NCI-H526 treated with DMSO at 0.1 percent for 48 hours (cell line): ENCODE results near the gene XRCC6.
"Not testable (repeated sequence)": the region's sequence is repeated elsewhere in the genome, so short reads cannot be mapped to it uniquely, and the experiment has no call there.

Experiments used
- DNase-seq: peaks from one replicate; lab custom pipeline; 2025; lab: John Stamatoyannopoulos, UW

The XRCC6 gene

DNA sequence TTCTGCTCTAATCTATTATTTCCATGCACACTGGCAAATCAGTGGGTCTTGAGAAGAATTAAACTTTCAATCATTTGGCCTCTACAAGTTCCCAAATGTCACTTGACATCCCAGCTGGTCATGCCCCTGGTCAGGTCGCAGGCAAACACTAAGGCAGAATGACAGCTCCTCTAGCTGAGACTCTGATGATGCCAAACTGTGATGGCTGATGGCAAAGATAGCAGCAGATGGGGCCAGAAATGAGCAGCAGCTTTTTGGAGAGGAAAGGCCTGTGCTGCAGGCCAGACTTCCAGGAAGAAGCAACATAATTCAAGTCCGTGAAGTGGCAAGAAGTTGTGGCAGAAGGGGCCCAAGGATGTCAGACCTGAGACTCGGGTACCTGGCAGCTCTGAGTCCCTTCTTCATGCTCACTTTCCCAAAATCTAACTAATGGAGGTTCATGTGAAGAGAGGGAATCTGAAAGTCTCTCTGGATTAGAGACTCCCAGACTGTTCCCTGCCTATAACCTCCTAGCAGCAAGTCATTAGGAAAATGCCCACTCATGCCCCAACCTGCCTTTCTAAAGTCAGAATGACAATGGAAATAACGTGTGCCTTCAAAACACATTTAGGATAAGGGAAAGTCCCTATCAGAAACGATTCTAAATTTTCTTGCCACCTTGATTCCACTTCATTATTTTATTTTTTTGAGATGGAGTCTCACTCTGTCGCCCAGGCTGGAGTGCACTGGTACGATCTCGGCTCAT lies 22.0 kb upstream of the XRCC6 start:
- no peak for DNase-seq

GRCh38 chr22:41600976-41601375 lies 20.1 kb upstream of the XRCC6 start:
- no peak for DNase-seq

GRCh38 chr22:41603873-41604332 lies 17.2 kb upstream of the XRCC6 start:
- no peak for DNase-seq

GRCh38 chr22:41608386-41608785 lies 12.7 kb upstream of the XRCC6 start:
- no peak for DNase-seq

DNA sequence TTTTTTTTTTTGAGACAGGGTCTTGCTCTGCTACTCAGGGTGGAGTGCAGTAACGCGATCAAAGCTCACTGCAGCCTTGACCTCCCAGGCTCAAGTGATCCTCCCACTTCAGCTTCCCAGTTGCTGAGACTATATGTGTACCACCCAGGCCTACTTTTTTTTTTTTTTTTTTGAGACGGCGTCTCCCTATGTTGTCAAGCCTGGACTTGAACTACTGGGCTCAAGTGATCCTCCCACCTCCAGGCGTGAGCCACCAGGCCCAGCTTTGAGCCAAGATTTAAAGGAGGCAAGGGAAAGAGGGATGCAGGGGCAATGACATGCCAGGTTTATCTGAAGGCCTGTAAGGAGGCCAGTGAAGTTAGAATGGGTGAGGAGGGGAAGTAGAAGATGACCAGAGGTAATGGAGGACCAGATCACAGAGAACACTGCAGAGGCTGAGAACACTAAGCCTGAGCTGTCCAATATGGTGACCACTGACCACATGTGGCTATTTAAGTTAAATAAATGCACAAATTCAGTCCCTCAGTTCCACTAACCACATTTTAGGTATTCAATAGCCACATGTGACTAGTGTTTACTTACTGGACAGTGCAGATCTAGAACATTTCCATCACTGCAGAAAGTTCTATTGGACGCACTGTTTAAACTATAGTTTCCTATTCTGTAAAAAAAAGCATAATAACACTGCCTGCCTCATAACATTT lies 8.3 kb upstream of the XRCC6 start:
- DNase-seq = no peak

- no peak for DNase-seq
Measured at GRCh38 chr22:41613456-41613855, 7.6 kb upstream of the XRCC6 start.

GRCh38 chr22:41619979-41620588 lies 1.0 kb upstream of the XRCC6 start:
- DNase-seq = no peak

DNA sequence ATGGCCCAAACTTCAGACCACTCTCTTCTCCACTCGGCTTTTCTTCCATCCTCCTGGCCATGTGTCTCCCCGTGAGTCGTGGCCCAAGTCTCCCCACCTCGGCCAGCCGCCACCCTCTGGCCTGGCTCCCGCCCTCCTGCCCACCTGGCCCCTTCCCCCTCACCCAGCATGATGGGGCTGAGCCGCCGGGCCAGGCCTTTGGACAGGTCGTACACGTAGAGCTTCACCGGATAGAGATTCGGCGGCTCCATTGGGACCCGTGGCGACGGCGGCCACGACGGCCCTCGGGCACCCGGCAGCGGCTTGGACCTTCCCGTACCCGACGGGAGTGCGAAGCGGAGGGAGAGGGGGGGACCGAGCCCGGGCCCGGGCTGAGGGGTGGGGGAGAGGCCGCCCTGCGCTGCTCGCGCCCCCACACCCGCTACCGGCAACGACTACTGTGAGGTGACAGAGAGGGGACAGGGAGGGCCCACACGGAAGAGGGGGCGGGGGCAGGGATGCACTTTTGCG lies 451 bp upstream of the XRCC6 start, which contains the start of gene DESI1:
Gene DESI1, minus strand, starts transcription at position 455 of the 510 bp plus-strand sequence. Its CDS starts 204 bp downstream, at position 251.
- no peak for DNase-seq

DNA sequence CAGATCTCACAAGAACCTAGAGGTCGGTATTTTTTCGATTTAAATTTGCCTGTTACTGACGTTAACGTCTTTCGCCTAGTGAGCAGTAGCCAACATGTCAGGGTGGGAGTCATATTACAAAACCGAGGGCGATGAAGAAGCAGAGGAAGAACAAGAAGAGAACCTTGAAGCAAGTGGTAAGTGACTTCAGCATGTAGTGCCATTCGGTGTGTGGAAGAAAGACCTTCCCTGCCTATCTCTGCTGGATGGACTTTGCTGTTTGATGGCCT lies 750 bp downstream of the XRCC6 start:
- no peak for DNase-seq

GRCh38 chr22:41625577-41625976 lies 4.5 kb downstream of the XRCC6 start:
- DNase-seq = no peak

DNA sequence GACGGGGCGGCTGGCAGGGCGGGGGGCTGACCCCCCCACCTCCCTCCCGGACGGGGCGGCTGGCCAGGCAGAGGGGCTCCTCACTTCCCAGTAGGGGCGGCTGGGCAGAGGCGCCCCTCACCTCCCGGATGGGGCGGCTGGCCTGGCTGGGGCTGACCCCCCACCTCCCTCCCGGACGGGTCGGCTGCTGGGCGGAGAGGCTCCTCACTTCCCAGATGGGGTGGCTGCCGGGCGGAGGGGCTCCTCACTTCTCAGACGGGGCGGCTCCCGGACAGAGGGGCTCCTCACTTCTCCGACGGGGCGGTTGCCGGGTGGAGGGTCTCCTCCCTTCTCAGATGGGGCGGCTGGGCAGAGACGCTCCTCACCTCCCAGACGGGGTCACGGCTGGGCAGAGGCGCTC lies 10.0 kb downstream of the XRCC6 start:
- DNase-seq = not testable (repeated sequence)

GRCh38 chr22:41631615-41632014 lies 10.5 kb downstream of the XRCC6 start:
- not testable (repeated sequence) for DNase-seq

GRCh38 chr22:41634610-41635009 lies 13.5 kb downstream of the XRCC6 start:
- not testable (repeated sequence) for DNase-seq

DNA sequence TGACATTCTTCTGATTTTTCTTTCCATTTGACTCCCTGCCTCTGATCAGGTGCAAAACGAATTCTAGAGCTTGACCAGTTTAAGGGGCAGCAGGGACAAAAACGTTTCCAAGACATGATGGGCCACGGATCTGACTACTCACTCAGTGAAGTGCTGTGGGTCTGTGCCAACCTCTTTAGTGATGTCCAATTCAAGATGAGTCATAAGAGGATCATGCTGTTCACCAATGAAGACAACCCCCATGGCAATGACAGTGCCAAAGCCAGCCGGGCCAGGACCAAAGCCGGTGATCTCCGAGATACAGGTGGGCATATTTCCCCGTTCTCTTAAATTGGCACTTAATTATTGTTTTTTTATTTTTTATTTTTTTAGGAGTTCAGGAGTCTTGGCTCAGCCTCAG lies 15.4 kb downstream of the XRCC6 start:
- DNase-seq = no peak

DNA sequence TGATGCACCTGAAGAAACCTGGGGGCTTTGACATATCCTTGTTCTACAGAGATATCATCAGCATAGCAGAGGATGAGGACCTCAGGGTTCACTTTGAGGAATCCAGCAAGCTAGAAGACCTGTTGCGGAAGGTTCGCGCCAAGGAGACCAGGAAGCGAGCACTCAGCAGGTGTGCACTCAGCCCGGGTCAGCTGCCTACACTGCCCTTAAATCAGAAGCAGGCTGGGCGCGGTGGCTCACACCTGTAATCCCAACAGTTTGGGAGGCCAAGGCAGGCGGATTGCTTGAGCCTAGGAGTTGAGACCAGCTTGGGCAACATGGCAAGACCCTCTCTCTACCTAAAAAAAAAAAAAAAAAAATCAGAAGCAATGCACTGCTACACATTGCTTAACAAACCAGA lies 16.5 kb downstream of the XRCC6 start:
- DNase-seq = not testable (repeated sequence)

GRCh38 chr22:41638124-41638523 lies 17.0 kb downstream of the XRCC6 start:
- no peak for DNase-seq

- DNase-seq = no peak
Measured at GRCh38 chr22:41638748-41639147, 17.7 kb downstream of the XRCC6 start.

GRCh38 chr22:41641854-41642253 lies 20.8 kb downstream of the XRCC6 start:
- no peak for DNase-seq

GRCh38 chr22:41642331-41643110 lies 21.4 kb downstream of the XRCC6 start:
- no peak for DNase-seq

DNA sequence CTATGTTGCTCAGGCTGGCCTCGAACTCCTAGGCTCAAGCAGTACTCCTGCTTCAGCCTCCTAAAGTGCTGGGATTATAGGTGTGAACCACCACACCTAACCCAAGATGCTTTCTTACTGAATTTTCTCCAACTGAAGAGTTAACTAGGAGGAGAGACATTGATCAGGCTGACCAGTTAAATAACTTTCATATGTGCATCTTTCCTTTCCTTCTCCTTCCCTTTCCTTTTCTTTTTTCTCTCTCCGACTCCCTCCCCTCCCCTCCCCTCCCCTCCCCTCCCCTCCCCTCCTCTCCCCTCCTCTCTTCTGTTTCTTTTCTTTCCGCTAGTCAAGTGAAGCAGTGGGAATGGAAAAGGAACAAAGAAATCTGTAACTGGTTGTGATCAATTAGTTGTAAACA lies 26.7 kb downstream of the XRCC6 start:
- no peak for DNase-seq

DNA sequence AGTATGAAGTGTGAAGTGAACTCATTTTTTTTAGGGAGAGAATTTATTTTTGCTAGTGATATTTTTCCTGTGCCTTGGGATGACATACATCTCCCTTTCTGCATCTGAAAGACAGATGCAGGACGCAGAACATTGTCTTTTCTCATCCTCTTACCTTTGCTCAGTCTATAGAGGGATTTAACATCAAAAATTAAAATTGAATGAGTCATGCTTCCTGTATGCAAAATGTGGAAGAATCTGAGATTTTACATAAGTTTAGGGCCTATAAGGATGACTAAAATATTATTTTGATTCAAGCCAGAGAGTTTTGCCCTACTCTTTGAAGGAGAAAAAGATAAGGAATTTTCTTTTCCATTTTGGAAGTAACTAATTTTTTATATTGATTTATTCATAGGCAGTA lies 27.3 kb downstream of the XRCC6 start:
- no peak for DNase-seq

DNA sequence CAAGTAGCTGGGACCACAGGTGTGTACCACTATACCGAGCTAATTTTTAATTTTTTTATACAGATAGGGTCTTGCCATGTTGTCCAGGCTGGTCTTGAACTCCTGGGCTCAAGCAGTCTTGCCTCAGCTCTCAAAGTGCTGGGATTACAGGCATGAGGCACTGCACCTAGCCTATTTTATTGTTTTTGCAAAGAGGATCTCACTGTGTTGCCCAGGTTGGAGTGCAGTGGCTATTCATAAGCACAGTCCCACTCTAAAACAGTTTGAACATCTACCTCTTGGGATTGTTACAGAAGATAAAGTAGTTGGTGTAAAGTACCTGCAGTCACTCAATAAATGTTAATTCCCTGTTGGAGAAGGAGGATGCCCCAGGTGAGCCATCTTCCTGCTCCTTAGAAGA lies 29.1 kb downstream of the XRCC6 start:
- DNase-seq = no peak
